ENCODE data around the gene CTBP2.

The CTBP2 gene

GRCh38 chr10:125177641-125178640 is 17.6 kb upstream of the CTBP2 start:
- peaks cover 6% of the 10 kb centered on the region for H3K4me1 Mint-ChIP-seq
- DNase-seq, result no peak
- peaks cover 24% of the 10 kb centered on the region for H3K9me3 Mint-ChIP-seq
- no peak overlapping the region for H3K4me3 Mint-ChIP-seq
- no peaks in the 10 kb centered on the region for H3K36me3 Mint-ChIP-seq (ENCODE audit: low read depth)
- H3K27me3 Mint-ChIP-seq (ENCODE audit: low read depth, poor library complexity), result peaks cover 20% of the 10 kb centered on the region
- H3K27ac Mint-ChIP-seq, result no peak overlapping the region
- no peak for TF ChIP-seq CTCF (IDR thresholded peaks at IDR 0.05)

- peaks cover 20% of the 10 kb centered on the region for H3K27me3 Mint-ChIP-seq (ENCODE audit: low read depth, poor library complexity)
- TF ChIP-seq CTCF (IDR thresholded peaks at IDR 0.05), result no peak
- DNase-seq, result no peak
- H3K4me1 Mint-ChIP-seq, result peaks cover 6% of the 10 kb centered on the region
- H3K4me3 Mint-ChIP-seq, result no peak overlapping the region
- H3K36me3 Mint-ChIP-seq (ENCODE audit: low read depth), result no peaks in the 10 kb centered on the region
- no peak overlapping the region for H3K27ac Mint-ChIP-seq
- H3K9me3 Mint-ChIP-seq, result peaks cover 12% of the 10 kb centered on the region
These were observed 15.4 kb upstream of the CTBP2 start for GRCh38 chr10:125175807-125176206.

- Mint-ChIP-seq H3K9me3 (peaks cover under 1% of the 10 kb centered on the region), H3K36me3 (ENCODE audit: low read depth) (no peaks in the 10 kb centered on the region)
These were observed 14.0 kb upstream of the CTBP2 start for GRCh38 chr10:125174360-125174759.

GRCh38 chr10:125172694-125173093 is 12.3 kb upstream of the CTBP2 start:
- Mint-ChIP-seq H3K9me3 (no peaks in the 10 kb centered on the region), H3K27me3 (ENCODE audit: low read depth, poor library complexity) (peaks cover 20% of the 10 kb centered on the region), H3K36me3 (ENCODE audit: low read depth) (no peaks in the 10 kb centered on the region), H3K27ac (no peak overlapping the region), H3K4me1 (peaks cover 10% of the 10 kb centered on the region), H3K4me3 (no peak overlapping the region)
- no peak for DNase-seq
- no peak for TF ChIP-seq CTCF (IDR thresholded peaks at IDR 0.05)

More at GRCh38 chr10:125174360-125174759, 14.0 kb upstream of the CTBP2 start:
- H3K27me3 Mint-ChIP-seq (ENCODE audit: low read depth, poor library complexity), result peaks cover 20% of the 10 kb centered on the region
- H3K27ac Mint-ChIP-seq, result no peak overlapping the region
- H3K4me1 Mint-ChIP-seq, result peaks cover 6% of the 10 kb centered on the region
- no peak for TF ChIP-seq CTCF (IDR thresholded peaks at IDR 0.05)
- no peak overlapping the region for H3K4me3 Mint-ChIP-seq
- no peak for DNase-seq

GRCh38 chr10:125171402-125172306 is 11.3 kb upstream of the CTBP2 start:
- H3K4me3 Mint-ChIP-seq, result no peak overlapping the region
- no peak for DNase-seq
- H3K4me1 Mint-ChIP-seq, result peaks cover 10% of the 10 kb centered on the region
- no peak for TF ChIP-seq CTCF (IDR thresholded peaks at IDR 0.05)
- H3K36me3 Mint-ChIP-seq (ENCODE audit: low read depth), result no peaks in the 10 kb centered on the region
- H3K27me3 Mint-ChIP-seq (ENCODE audit: low read depth, poor library complexity), result peaks cover 13% of the 10 kb centered on the region
- no peak overlapping the region for H3K27ac Mint-ChIP-seq
- no peaks in the 10 kb centered on the region for H3K9me3 Mint-ChIP-seq

Measured in nephron progenitor cell (in vitro differentiated cells).